Measurements from ENCODE around the gene GSAP. TPM values are rescaled to one million over a fixed set of nuclear protein-coding genes. Genes with fewer than 3 reads are reported as not detected.
A peak's percentile ranks its signal among the peaks of the same experiment; 100 is the strongest.

Gene GSAP
- total and polyA plus RNA-seq, 2 experiments from 2014 or later = 1.7 to 3.0 TPM

- no peak overlapping the region for H3K27ac ChIP-seq
- no peak for DNase-seq (ENCODE audit: low read depth in 1 of 2, low spot score in 1 of 2)
- H3K4me3 ChIP-seq = no peak overlapping the region
- H3K9me3 ChIP-seq (ENCODE audit: low read depth) = no peaks in the 10 kb centered on the region
- no peaks in the 10 kb centered on the region for H3K27me3 ChIP-seq
- H3K4me1 ChIP-seq (ENCODE audit: low read depth) = no peaks in the 10 kb centered on the region
- no peak for TF ChIP-seq CTCF (IDR thresholded peaks at IDR 0.05; ENCODE audit: low read depth, low read length)
- no peaks in the 10 kb centered on the region for H3K36me3 ChIP-seq
Measured at GRCh38 chr7:77460057-77460486, 43.9 kb upstream of the GSAP start.

- no peak overlapping the region for H3K4me3 ChIP-seq
- no peaks in the 10 kb centered on the region for H3K9me3 ChIP-seq (ENCODE audit: low read depth)
- H3K27me3 ChIP-seq = no peaks in the 10 kb centered on the region
- no peak for TF ChIP-seq CTCF (IDR thresholded peaks at IDR 0.05; ENCODE audit: low read depth, low read length)
- no peak for DNase-seq (ENCODE audit: low read depth in 1 of 2, low spot score in 1 of 2)
- no peaks in the 10 kb centered on the region for H3K36me3 ChIP-seq
- no peak overlapping the region for H3K27ac ChIP-seq
- H3K4me1 ChIP-seq (ENCODE audit: low read depth) = no peaks in the 10 kb centered on the region
Measured at GRCh38 chr7:77459311-77459726, 43.2 kb upstream of the GSAP start.

GRCh38 chr7:77458786-77459185, 42.6 kb upstream of the GSAP start:
- no peaks in the 10 kb centered on the region for H3K9me3 ChIP-seq (ENCODE audit: low read depth)
- H3K4me1 ChIP-seq (ENCODE audit: low read depth) = no peaks in the 10 kb centered on the region
- no peak overlapping the region for H3K27ac ChIP-seq
- TF ChIP-seq CTCF (IDR thresholded peaks at IDR 0.05; ENCODE audit: low read depth, low read length) = no peak
- H3K27me3 ChIP-seq = no peaks in the 10 kb centered on the region
- no peak overlapping the region for H3K4me3 ChIP-seq
- DNase-seq (ENCODE audit: low read depth in 1 of 2, low spot score in 1 of 2) = peak in 1 of 2 donors; percentile 43
- no peaks in the 10 kb centered on the region for H3K36me3 ChIP-seq

- no peaks in the 10 kb centered on the region for H3K27me3 ChIP-seq
- no peak overlapping the region for H3K27ac ChIP-seq
- TF ChIP-seq CTCF (IDR thresholded peaks at IDR 0.05; ENCODE audit: low read depth, low read length) = no peak
- no peaks in the 10 kb centered on the region for H3K36me3 ChIP-seq
- no peak for DNase-seq (ENCODE audit: low read depth in 1 of 2, low spot score in 1 of 2)
- H3K4me1 ChIP-seq (ENCODE audit: low read depth) = no peaks in the 10 kb centered on the region
- no peak overlapping the region for H3K4me3 ChIP-seq
- H3K9me3 ChIP-seq (ENCODE audit: low read depth) = no peaks in the 10 kb centered on the region
Measured at GRCh38 chr7:77457779-77458178, 41.6 kb upstream of the GSAP start.

GRCh38 chr7:77456696-77457095, 40.5 kb upstream of the GSAP start:
- H3K27me3 ChIP-seq = no peaks in the 10 kb centered on the region
- H3K36me3 ChIP-seq = no peaks in the 10 kb centered on the region
- no peak for TF ChIP-seq CTCF (IDR thresholded peaks at IDR 0.05; ENCODE audit: low read depth, low read length)

GRCh38 chr7:77455321-77455720, 39.2 kb upstream of the GSAP start:
- no peaks in the 10 kb centered on the region for H3K4me1 ChIP-seq (ENCODE audit: low read depth)
- peak in 1 of 2 donors; percentile 80 for DNase-seq (ENCODE audit: low read depth in 1 of 2, low spot score in 1 of 2)
- no peak overlapping the region for H3K27ac ChIP-seq
- H3K4me3 ChIP-seq = no peak overlapping the region
- no peaks in the 10 kb centered on the region for H3K9me3 ChIP-seq (ENCODE audit: low read depth)
- TF ChIP-seq CTCF (IDR thresholded peaks at IDR 0.05; ENCODE audit: low read depth, low read length) = no peak
- no peaks in the 10 kb centered on the region for H3K36me3 ChIP-seq
- H3K27me3 ChIP-seq = no peaks in the 10 kb centered on the region

More at GRCh38 chr7:77456696-77457095, 40.5 kb upstream of the GSAP start:
- Histone ChIP-seq H3K9me3 (ENCODE audit: low read depth) (no peaks in the 10 kb centered on the region), H3K4me1 (ENCODE audit: low read depth) (no peaks in the 10 kb centered on the region), H3K4me3 (no peak overlapping the region), H3K27ac (no peak overlapping the region)
- DNase-seq (ENCODE audit: low read depth in 1 of 2, low spot score in 1 of 2) = peak in 1 of 2 donors; percentile 22
